Activated naive CD4-positive, alpha-beta T cell treated with anti-CD3 and anti-CD28 coated beads for 36 hours (primary cell): ENCODE data around the gene DTX3. TPM values are rescaled to one million over a fixed set of nuclear protein-coding genes. Genes with fewer than 3 reads are reported as not detected.
"Not testable (repeated sequence)": the region's sequence is repeated elsewhere in the genome, so short reads cannot be mapped to it uniquely, and the experiment has no call there.

ENCODE experiments used
- CTCF ChIA-PET: fragments of 350-600 bp; sonication (Branson Sonifier 250); formaldehyde crosslinking; loops from one replicate; lab custom pipeline; 2021; ENCODE audit warnings: antibody characterized with exemption; lab: Charles Lee
- DNase-seq: peaks from one replicate; pipeline ENCODE4 v3.0.0-alpha.2; 2020
- H3K27ac Mint-ChIP-seq: one replicate; pipeline ENCODE4 v1.8.0; 2021; ENCODE audit warnings: mild to moderate bottlenecking, mixed read lengths
- H3K27me3 Mint-ChIP-seq: one replicate; pipeline ENCODE4 v1.8.0; 2021; ENCODE audit warnings: low read depth, mixed read lengths
- H3K36me3 Mint-ChIP-seq: one replicate; pipeline ENCODE4 v1.8.0; 2021; ENCODE audit warnings: low read depth, mixed read lengths
- H3K4me1 Mint-ChIP-seq: one replicate; pipeline ENCODE4 v1.8.0; 2021; ENCODE audit warnings: low read depth, mixed read lengths
- H3K4me3 Mint-ChIP-seq: one replicate; pipeline ENCODE4 v1.8.0; 2021; ENCODE audit warnings: mild to moderate bottlenecking, moderate library complexity, mixed read lengths
- H3K9me3 Mint-ChIP-seq: one replicate; pipeline ENCODE4 v1.8.0; 2021; ENCODE audit warnings: mixed read lengths
- intact Hi-C: fragments of 100-400 bp; cut with micrococcal nuclease; formaldehyde crosslinking; loops from one replicate; pipeline ENCODE4 v1.15.1; 2023
- total RNA-seq, 2 experiments: library from RNA; stranded (reverse); gene quantifications; one replicate each; pipeline ENCODE4 v1.2.3, GENCODE V29; 2021

Gene DTX3
- total RNA-seq, 2 experiments from 2014 or later, result 15.8 to 16.2 TPM

GRCh38 chr12:57617942-57618341 lies 13.3 kb downstream of the DTX3 start:
- H3K9me3 Mint-ChIP-seq, result no peaks in the 10 kb centered on the region
- H3K36me3 Mint-ChIP-seq, result no peaks in the 10 kb centered on the region
- peaks cover 27% of the 10 kb centered on the region for H3K4me1 Mint-ChIP-seq
- H3K27me3 Mint-ChIP-seq, result peaks cover 62% of the 10 kb centered on the region
- DNase-seq, result no peak
- H3K27ac Mint-ChIP-seq, result no peak overlapping the region
- intact Hi-C loops, result no loop called here
- CTCF ChIA-PET, result no interaction called here
- no peak overlapping the region for H3K4me3 Mint-ChIP-seq

GRCh38 chr12:57618431-57618830 lies 13.8 kb downstream of the DTX3 start:
- DNase-seq, H3K36me3 Mint-ChIP-seq, H3K9me3 Mint-ChIP-seq, intact Hi-C loops, H3K4me3 Mint-ChIP-seq, H3K27ac Mint-ChIP-seq: not testable (repeated sequence)
- peaks cover 64% of the 10 kb centered on the region for H3K27me3 Mint-ChIP-seq
- H3K4me1 Mint-ChIP-seq, result peaks cover 27% of the 10 kb centered on the region
- CTCF ChIA-PET, result interaction anchor here (1.5 kb wide), 1 partner anchor 9 kb away, joined by 4 read pairs; no protein-coding TSS in a partner anchor

- Mint-ChIP-seq H3K27me3 (peaks cover 68% of the 10 kb centered on the region), H3K4me1 (peaks cover 27% of the 10 kb centered on the region), H3K27ac (no peak overlapping the region), H3K9me3 (no peaks in the 10 kb centered on the region), H3K4me3 (peak overlapping the region; percentile 32), H3K36me3 (no peaks in the 10 kb centered on the region)
- intact Hi-C loops, result no loop called here
- CTCF ChIA-PET, result interaction anchor here (0.5 to 4.2 kb wide), 6 partner anchors 8 to 160 kb away, joined by 3 to 101 read pairs (median 4); partner anchors contain the start of genes ARHGEF25 and GLI1
- no peak for DNase-seq
Measured at GRCh38 chr12:57618966-57619433, 14.4 kb downstream of the DTX3 start.

- CTCF ChIA-PET, result interaction anchor here (0.5 to 4.2 kb wide), 9 partner anchors 8 to 161 kb away, joined by 3 to 101 read pairs (median 4); partner anchors contain the start of genes ARHGEF25 and GLI1
- intact Hi-C loops, result loop anchor here (2.0 kb wide), 1 partner anchor 29 kb away; the partner anchor contains the start of gene PIP4K2C
- Mint-ChIP-seq H3K9me3 (no peaks in the 10 kb centered on the region), H3K4me1 (peaks cover 27% of the 10 kb centered on the region), H3K27me3 (peaks cover 72% of the 10 kb centered on the region), H3K4me3 (peak overlapping the region; percentile 32), H3K27ac (no peak overlapping the region), H3K36me3 (no peaks in the 10 kb centered on the region)
- DNase-seq, result no peak
Measured at GRCh38 chr12:57619434-57620244, 15.0 kb downstream of the DTX3 start.

- Mint-ChIP-seq H3K27me3 (peaks cover 79% of the 10 kb centered on the region), H3K4me3 (peak overlapping the region; percentile 71), H3K36me3 (no peaks in the 10 kb centered on the region), H3K27ac (no peak overlapping the region), H3K4me1 (peaks cover 27% of the 10 kb centered on the region), H3K9me3 (no peaks in the 10 kb centered on the region)
- intact Hi-C loops, result loop anchor here (2.0 kb wide), 1 partner anchor 30 kb away; the partner anchor contains the start of gene PIP4K2C
- CTCF ChIA-PET, result interaction anchor here (0.7 to 4.2 kb wide), 17 partner anchors 8 to 161 kb away, joined by 3 to 101 read pairs (median 4); partner anchors contain the start of genes ARHGEF25, B4GALNT1, DTX3 and GLI1
- no peak for DNase-seq
Measured at GRCh38 chr12:57620245-57620935, 15.8 kb downstream of the DTX3 start.

GRCh38 chr12:57620936-57621496 lies 16.4 kb downstream of the DTX3 start:
- H3K27ac Mint-ChIP-seq, result no peak overlapping the region
- intact Hi-C loops, result loop anchor here (1.0 to 2.0 kb wide), 5 partner anchors 12 to 162 kb away; partner anchors contain the start of genes B4GALNT1, GLI1 and PIP4K2C
- H3K4me1 Mint-ChIP-seq, result peaks cover 27% of the 10 kb centered on the region
- H3K9me3 Mint-ChIP-seq, result no peaks in the 10 kb centered on the region
- H3K36me3 Mint-ChIP-seq, result no peaks in the 10 kb centered on the region
- H3K4me3 Mint-ChIP-seq, result peak overlapping the region; percentile 71
- CTCF ChIA-PET, result interaction anchor here (0.7 to 4.2 kb wide), 16 partner anchors 9 to 162 kb away, joined by 3 to 101 read pairs (median 4); partner anchors contain the start of genes ARHGEF25, B4GALNT1, DTX3 and GLI1
- peaks cover 83% of the 10 kb centered on the region for H3K27me3 Mint-ChIP-seq
- DNase-seq, result no peak

- no peaks in the 10 kb centered on the region for H3K9me3 Mint-ChIP-seq
- intact Hi-C loops, result loop anchor here (1.0 to 2.0 kb wide), 5 partner anchors 12 to 162 kb away; partner anchors contain the start of genes B4GALNT1, GLI1 and PIP4K2C
- DNase-seq, result peak; percentile 65
- no peaks in the 10 kb centered on the region for H3K36me3 Mint-ChIP-seq
- peak overlapping the region; percentile 71 for H3K4me3 Mint-ChIP-seq
- no peak overlapping the region for H3K27ac Mint-ChIP-seq
- peaks cover 27% of the 10 kb centered on the region for H3K4me1 Mint-ChIP-seq
- CTCF ChIA-PET, result interaction anchor here (0.7 to 4.2 kb wide), 14 partner anchors 9 to 120 kb away, joined by 3 to 101 read pairs (median 4); partner anchors contain the start of genes ARHGEF25 and B4GALNT1
- H3K27me3 Mint-ChIP-seq, result peaks cover 86% of the 10 kb centered on the region
Measured at GRCh38 chr12:57621497-57622292, 17.1 kb downstream of the DTX3 start.

- no peak for DNase-seq
- Mint-ChIP-seq H3K36me3 (no peaks in the 10 kb centered on the region), H3K4me1 (peaks cover 31% of the 10 kb centered on the region), H3K27me3 (peaks cover 89% of the 10 kb centered on the region), H3K9me3 (no peaks in the 10 kb centered on the region), H3K27ac (no peak overlapping the region), H3K4me3 (peak overlapping the region; percentile 71)
- intact Hi-C loops, result no loop called here
- CTCF ChIA-PET, result interaction anchor here (0.7 to 4.2 kb wide), 8 partner anchors 8 to 137 kb away, joined by 3 to 101 read pairs (median 4); partner anchors contain the start of gene ARHGEF25
Measured at GRCh38 chr12:57622293-57623245, 17.9 kb downstream of the DTX3 start.

- intact Hi-C loops, result no loop called here
Measured at GRCh38 chr12:57623385-57623784, 18.8 kb downstream of the DTX3 start.

GRCh38 chr12:57623811-57624390 lies 19.3 kb downstream of the DTX3 start:
- Mint-ChIP-seq H3K27me3 (peaks cover 91% of the 10 kb centered on the region), H3K27ac (no peak overlapping the region), H3K9me3 (no peaks in the 10 kb centered on the region), H3K4me3 (no peak overlapping the region), H3K36me3 (no peaks in the 10 kb centered on the region), H3K4me1 (peaks cover 31% of the 10 kb centered on the region)
- intact Hi-C loops, result no loop called here
- DNase-seq, result no peak
- CTCF ChIA-PET, result interaction anchor here (1.0 to 1.2 kb wide), 2 partner anchors 31 to 135 kb away, joined by 3 read pairs; no protein-coding TSS in a partner anchor

More at GRCh38 chr12:57623385-57623784, 18.8 kb downstream of the DTX3 start:
- CTCF ChIA-PET, result interaction anchor here (1.2 to 4.2 kb wide), 2 partner anchors 41 to 136 kb away, joined by 3 to 101 read pairs; no protein-coding TSS in a partner anchor
- no peaks in the 10 kb centered on the region for H3K9me3 Mint-ChIP-seq
- peaks cover 31% of the 10 kb centered on the region for H3K4me1 Mint-ChIP-seq
- no peak for DNase-seq
- no peaks in the 10 kb centered on the region for H3K36me3 Mint-ChIP-seq
- H3K4me3 Mint-ChIP-seq, result no peak overlapping the region
- H3K27me3 Mint-ChIP-seq, result peaks cover 88% of the 10 kb centered on the region
- no peak overlapping the region for H3K27ac Mint-ChIP-seq
